NCI-H146 treated with DMSO at 0.1 percent for 48 hours (cell line): ENCODE data around the gene RAB40C.

Experiments used
- DNase-seq: peaks from one replicate; lab custom pipeline; 2025; ENCODE audit not compliant: unreplicated experiment; lab: John Stamatoyannopoulos, UW

RAB40C gene

DNA sequence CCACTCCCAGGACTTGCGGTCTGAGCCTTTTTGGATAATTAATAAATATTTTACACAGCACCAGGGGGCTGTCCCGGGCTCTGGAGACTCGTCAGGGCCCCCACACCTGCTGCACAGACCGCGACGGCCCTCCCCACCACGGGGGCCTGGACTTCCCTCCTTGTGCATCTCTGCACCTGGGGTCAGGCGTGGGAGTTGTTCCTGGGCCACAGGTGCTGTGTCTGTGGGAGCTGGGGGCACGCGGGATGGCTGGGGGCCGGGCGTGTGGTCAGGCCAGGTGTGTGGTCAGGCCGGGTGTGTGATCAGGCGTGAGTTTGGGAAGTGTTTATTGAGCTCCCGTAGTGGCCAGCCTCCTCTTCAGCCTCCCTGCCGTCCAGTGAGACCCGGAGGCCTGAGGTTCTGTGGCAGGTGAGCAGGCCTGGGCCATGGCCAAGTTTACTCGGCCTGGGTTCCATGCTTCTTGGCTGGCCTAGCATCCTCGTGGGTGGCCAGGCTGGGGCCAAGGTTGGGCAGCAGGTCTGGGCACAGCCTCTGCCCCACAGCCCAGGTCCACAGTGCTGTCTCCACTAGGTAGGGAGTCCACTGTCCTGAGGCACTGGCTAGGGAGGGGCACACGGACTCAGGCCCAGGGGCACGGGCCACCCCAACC is 88.5 kb downstream of the RAB40C start:
- no peak for DNase-seq
